Uterus (tissue), 2 donors: Measurements from ENCODE around the gene TMEM106B.

ENCODE experiments used
- POLR2A ChIP-seq, 2 donors: fragments of 450-650 bp; IDR thresholded peaks; one replicate each; pipeline ENCODE4 v1.6.1; 2016; ENCODE audit warnings: antibody characterized with exemption in 2 of 2, mild to moderate bottlenecking in 1 of 2, moderate library complexity in 1 of 2
- TF ChIP-seq, protein P1 (sequence below), 4 experiments: fragments of 200-600 bp in 2 of 4; fragments of 450-650 bp in 2 of 4; sonication (generic) in 2 of 4; IDR thresholded peaks; one replicate each; pipeline ENCODE4 v1.5.1; 2016 to 2019; ENCODE audit warnings: antibody characterized with exemption in 4 of 4, mild to moderate bottlenecking in 2 of 4, moderate library complexity in 1 of 4

DNA sequence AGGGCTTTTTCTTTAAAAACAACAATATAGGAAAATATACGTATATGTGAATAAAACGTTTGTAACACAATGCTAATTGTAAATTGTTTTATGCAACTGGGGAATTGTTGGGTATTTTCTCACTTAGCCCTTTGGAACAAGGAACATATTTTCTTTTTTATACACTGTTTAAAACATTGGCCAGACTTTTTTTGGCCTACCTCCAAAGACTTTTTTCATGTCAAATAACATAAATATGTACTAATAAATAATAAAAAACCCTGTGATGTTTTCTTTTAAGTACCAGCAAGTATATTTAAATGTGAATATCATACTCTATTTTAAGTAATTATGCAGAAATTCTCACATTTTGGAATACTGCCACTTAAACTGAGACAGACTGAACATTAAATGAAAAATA, 15.7 kb downstream of the TMEM106B start:
- TF ChIP-seq, protein P1, sequence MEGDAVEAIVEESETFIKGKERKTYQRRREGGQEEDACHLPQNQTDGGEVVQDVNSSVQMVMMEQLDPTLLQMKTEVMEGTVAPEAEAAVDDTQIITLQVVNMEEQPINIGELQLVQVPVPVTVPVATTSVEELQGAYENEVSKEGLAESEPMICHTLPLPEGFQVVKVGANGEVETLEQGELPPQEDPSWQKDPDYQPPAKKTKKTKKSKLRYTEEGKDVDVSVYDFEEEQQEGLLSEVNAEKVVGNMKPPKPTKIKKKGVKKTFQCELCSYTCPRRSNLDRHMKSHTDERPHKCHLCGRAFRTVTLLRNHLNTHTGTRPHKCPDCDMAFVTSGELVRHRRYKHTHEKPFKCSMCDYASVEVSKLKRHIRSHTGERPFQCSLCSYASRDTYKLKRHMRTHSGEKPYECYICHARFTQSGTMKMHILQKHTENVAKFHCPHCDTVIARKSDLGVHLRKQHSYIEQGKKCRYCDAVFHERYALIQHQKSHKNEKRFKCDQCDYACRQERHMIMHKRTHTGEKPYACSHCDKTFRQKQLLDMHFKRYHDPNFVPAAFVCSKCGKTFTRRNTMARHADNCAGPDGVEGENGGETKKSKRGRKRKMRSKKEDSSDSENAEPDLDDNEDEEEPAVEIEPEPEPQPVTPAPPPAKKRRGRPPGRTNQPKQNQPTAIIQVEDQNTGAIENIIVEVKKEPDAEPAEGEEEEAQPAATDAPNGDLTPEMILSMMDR (IDR thresholded peaks at IDR 0.05) = no peak
- TF ChIP-seq POLR2A (IDR thresholded peaks at IDR 0.05) = no peak
